PC-9 (cell line): ENCODE results near the gene APEH.

Experiments
- CTCF ChIP-seq: fragments of 200-600 bp; sonication (generic); conservative IDR thresholded peaks from 2 replicates; pipeline ENCODE4 v1.6.1; 2017; ENCODE audit warnings: mixed run types, antibody characterized with exemption, mild to moderate bottlenecking, moderate library complexity
- EZH2 ChIP-seq: fragments of 200-600 bp; sonication (generic); IDR thresholded peaks from 2 replicates; pipeline ENCODE4 v1.8.0; 2017; ENCODE audit warnings: antibody characterized with exemption, low read depth

- no peak for TF ChIP-seq EZH2
- no peak for TF ChIP-seq CTCF
Measured at GRCh38 chr3:49642708-49643145, 31.4 kb upstream of the APEH start.
